ENCODE results near the gene NRCAM. TPM values are rescaled to one million over a fixed set of nuclear protein-coding genes. Genes with fewer than 3 reads are reported as not detected.
A peak's percentile ranks its signal among the peaks of the same experiment; 100 is the strongest.

The NRCAM gene
- polyA plus RNA-seq, 2 of the 4 experiments (the other 2 are of a cell fraction), result 129 to 210 TPM

GRCh38 chr7:108290459-108291151, 165.6 kb downstream of the NRCAM start:
- FAIRE-seq (no peak), DNase-seq (ENCODE audit: low read depth in 1 of 2, low spot score in 1 of 2) (no peak), ATAC-seq (peak; percentile 5 to 55; a peak in 3 of 6 replicates)
- ChIA-PET POLR2A (no interaction called here), CTCF (interaction anchor here (1.0 to 1.2 kb wide), 2 partner anchors 9 to 44 kb away, joined by 3 to 4 read pairs; no protein-coding TSS in a partner anchor)
- Histone ChIP-seq H3K27ac (peak overlapping the region; percentile 70 to 74), H3K4me1 (peaks cover 80% of the 10 kb centered on the region), H3K4me3 (peak overlapping the region; percentile 22; the same call in 2 of the 3 replicates), H3K9me3 (no peaks in the 10 kb centered on the region), H3K4me2 (peak overlapping the region; percentile 87)
- TF ChIP-seq TP53 (CRISPR knock-in tag; IDR thresholded peaks at IDR 0.05), result no peak
- peak; percentile 66 for TF ChIP-seq MAFK (IDR thresholded peaks at IDR 0.05; ENCODE audit: partially characterized antibody)
- 24% methylated on average over 7 of the region's 7 CpGs for WGBS (ENCODE audit: missing lambda C conversion rate)

DNA sequence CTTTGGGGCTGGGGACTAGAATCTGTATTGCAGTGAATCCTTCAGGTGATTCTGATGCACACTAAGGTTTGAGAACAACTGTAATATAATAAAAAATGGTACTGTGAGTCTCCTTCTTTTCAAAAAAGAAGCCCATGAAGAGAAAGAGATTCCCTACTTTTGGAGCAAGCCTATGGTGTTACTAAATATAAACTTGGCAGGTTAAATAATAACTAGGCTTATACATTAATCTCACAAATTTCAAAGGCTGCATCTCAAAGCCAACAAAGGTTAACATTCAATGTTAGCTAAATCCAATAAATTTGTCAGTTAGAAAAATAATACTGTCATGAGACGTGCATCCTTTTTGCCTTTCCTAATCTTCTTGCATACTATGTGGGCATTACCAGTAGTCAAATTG, 166.4 kb downstream of the NRCAM start:
- POLR2A ChIA-PET, result no interaction called here
- Histone ChIP-seq H3K9me3 (no peaks in the 10 kb centered on the region), H3K27ac (peak overlapping the region; percentile 70 to 74), H3K4me3 (peak overlapping the region; percentile 22; the same call in 2 of the 3 replicates), H3K4me2 (peak overlapping the region; percentile 87), H3K4me1 (peaks cover 81% of the 10 kb centered on the region)
- WGBS (ENCODE audit: missing lambda C conversion rate), result 10% methylated on average over 1 of the region's 1 CpG
- ATAC-seq (peak in 1 of 2 experiments; percentile 36; a peak in 3 of 6 replicates), DNase-seq (ENCODE audit: low read depth in 1 of 2, low spot score in 1 of 2) (no peak), FAIRE-seq (peak; percentile 87)
- CTCF ChIA-PET, result interaction anchor here (1.0 to 1.2 kb wide), 2 partner anchors 10 to 43 kb away, joined by 3 to 4 read pairs; no protein-coding TSS in a partner anchor
- no peak for TF ChIP-seq CHD4 (IDR thresholded peaks at IDR 0.05; ENCODE audit: borderline replicate concordance)
- TF ChIP-seq POLR2A (IDR thresholded peaks at IDR 0.05; ENCODE audit: low read length), result no peak
- TF ChIP-seq E2F6 (IDR thresholded peaks at IDR 0.05; ENCODE audit: borderline replicate concordance, low read depth), result no peak
- TF ChIP-seq, protein P1, sequence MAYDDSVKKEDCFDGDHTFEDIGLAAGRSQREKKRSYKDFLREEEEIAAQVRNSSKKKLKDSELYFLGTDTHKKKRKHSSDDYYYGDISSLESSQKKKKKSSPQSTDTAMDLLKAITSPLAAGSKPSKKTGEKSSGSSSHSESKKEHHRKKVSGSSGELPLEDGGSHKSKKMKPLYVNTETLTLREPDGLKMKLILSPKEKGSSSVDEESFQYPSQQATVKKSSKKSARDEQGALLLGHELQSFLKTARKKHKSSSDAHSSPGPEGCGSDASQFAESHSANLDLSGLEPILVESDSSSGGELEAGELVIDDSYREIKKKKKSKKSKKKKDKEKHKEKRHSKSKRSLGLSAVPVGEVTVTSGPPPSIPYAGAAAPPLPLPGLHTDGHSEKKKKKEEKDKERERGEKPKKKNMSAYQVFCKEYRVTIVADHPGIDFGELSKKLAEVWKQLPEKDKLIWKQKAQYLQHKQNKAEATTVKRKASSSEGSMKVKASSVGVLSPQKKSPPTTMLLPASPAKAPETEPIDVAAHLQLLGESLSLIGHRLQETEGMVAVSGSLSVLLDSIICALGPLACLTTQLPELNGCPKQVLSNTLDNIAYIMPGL (CRISPR knock-in tag; IDR thresholded peaks at IDR 0.05; ENCODE audit: borderline replicate concordance), result no peak
- no peak for TF ChIP-seq HDAC2 (IDR thresholded peaks at IDR 0.05)
- TF ChIP-seq JUNB (IDR thresholded peaks at IDR 0.05), result no peak
- no peak for TF ChIP-seq ATOH8 (CRISPR knock-in tag; IDR thresholded peaks at IDR 0.05; ENCODE audit: low read depth)
- TF ChIP-seq SREBF2 (IDR thresholded peaks at IDR 0.05), result no peak
- TF ChIP-seq HOXB5 (CRISPR knock-in tag; IDR thresholded peaks at IDR 0.05), result no peak
- no peak for TF ChIP-seq PHF8 (IDR thresholded peaks at IDR 0.05; ENCODE audit: borderline replicate concordance, low read depth)
- no peak for TF ChIP-seq NR3C1 (IDR thresholded peaks at IDR 0.05)
- TF ChIP-seq FOSL2 (IDR thresholded peaks at IDR 0.05), result no peak
- no peak for TF ChIP-seq FOSL2 (CRISPR knock-in tag; IDR thresholded peaks at IDR 0.05)
- TF ChIP-seq SMC3 (IDR thresholded peaks at IDR 0.05), result no peak
- TF ChIP-seq MYC (IDR thresholded peaks at IDR 0.05; ENCODE audit: borderline replicate concordance, low read length), result no peak
- no peak for TF ChIP-seq BHLHE40 (IDR thresholded peaks at IDR 0.05; ENCODE audit: low read depth, low read length)
- no peak for TF ChIP-seq ZSCAN20 (CRISPR knock-in tag; IDR thresholded peaks at IDR 0.05)
- TF ChIP-seq POLR2AphosphoS2 (conservative IDR thresholded peaks at IDR 0.05; ENCODE audit: low read length), result no peak
- TF ChIP-seq ELK1 (IDR thresholded peaks at IDR 0.05; ENCODE audit: low read depth, low read length), result no peak
